ENCODE results near the gene SGSM2. TPM values are rescaled to one million over a fixed set of nuclear protein-coding genes. Genes with fewer than 3 reads are reported as not detected.

Gene SGSM2
- polyA plus RNA-seq, 3 donors, result 3.0 to 130 (median 3.5) TPM

DNA sequence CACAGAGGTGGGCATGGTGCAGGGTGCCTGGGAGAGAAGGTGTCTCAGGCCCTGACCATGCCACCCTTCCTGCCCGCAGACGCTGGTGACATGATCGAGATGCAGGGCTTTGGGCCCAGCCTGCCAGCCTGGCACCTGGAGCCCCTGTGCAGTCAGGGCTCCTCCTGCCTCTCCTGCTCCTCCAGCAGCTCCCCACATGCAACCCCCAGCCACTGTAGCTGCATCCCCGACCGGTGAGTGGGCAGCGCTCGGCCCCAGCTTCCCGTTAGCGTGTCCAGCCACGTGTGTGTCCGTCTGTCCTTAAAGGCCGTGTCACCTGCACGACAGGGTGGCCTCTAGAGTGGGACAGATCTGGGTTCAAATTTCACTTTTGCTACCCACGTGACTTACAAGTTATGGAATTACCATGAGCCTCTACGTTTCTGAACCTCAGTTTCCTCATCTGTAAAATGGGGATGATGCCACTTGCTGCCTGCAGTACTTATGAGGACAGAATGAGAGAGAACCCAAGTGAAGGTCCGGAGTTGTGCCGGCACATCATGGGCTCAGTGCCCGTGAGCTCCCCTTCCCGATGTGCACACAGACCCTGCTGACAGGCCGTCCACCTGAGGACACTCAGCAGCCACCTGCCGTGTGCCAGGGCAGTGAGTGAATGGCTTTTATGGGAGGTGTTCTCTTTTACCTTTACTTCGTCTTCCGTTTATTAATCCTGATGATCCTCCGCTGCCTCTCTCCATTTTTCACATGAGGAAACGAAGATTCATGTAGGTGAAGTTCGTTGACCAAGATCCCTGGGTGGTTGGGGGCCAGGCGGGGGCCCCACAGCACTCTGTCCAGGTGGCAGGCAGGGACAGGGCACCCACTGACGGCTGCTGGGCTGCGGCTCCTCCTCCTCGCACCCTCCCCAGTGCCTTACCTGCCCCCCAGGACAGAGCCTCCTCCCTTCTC lies 34.2 kb downstream of the SGSM2 start:
- Mint-ChIP-seq H3K36me3 (peaks cover 27 to 52% of the 10 kb centered on the region in 2 donors), H3K27ac (peak overlapping the region in 1 of 7 donors; percentile 46), H3K27me3 (ENCODE audit: low read depth in 3 of 3) (peaks cover 0 to 2% (median 0%) of the 10 kb centered on the region in 3 donors), H3K9me3 (no peaks in the 10 kb centered on the region), H3K4me1 (peaks cover 12% of the 10 kb centered on the region), H3K4me3 (no peak overlapping the region)
- TF ChIP-seq, protein P1, sequence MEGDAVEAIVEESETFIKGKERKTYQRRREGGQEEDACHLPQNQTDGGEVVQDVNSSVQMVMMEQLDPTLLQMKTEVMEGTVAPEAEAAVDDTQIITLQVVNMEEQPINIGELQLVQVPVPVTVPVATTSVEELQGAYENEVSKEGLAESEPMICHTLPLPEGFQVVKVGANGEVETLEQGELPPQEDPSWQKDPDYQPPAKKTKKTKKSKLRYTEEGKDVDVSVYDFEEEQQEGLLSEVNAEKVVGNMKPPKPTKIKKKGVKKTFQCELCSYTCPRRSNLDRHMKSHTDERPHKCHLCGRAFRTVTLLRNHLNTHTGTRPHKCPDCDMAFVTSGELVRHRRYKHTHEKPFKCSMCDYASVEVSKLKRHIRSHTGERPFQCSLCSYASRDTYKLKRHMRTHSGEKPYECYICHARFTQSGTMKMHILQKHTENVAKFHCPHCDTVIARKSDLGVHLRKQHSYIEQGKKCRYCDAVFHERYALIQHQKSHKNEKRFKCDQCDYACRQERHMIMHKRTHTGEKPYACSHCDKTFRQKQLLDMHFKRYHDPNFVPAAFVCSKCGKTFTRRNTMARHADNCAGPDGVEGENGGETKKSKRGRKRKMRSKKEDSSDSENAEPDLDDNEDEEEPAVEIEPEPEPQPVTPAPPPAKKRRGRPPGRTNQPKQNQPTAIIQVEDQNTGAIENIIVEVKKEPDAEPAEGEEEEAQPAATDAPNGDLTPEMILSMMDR (IDR thresholded peaks at IDR 0.05), result no peak
- Histone ChIP-seq H3K4me3 (replicated peaks in 1 of 3; ENCODE audit: low read depth in 2 of 3, low read length in 3 of 3) (no peak overlapping the region), H3K4me2 (replicated peaks; ENCODE audit: extremely low read depth, low read length, poor library complexity, severe bottlenecking) (no peak overlapping the region), H3K36me3 (replicated peaks in 1 of 2; ENCODE audit: control insufficient read depth in 1 of 2, insufficient read depth in 2 of 2, low read length in 2 of 2) (peaks cover 30 to 36% of the 10 kb centered on the region in 2 donors), H4K20me1 (ENCODE audit: insufficient read depth, low read length) (no peaks in the 10 kb centered on the region), H3K27ac (ENCODE audit: low read depth in 1 of 2, low read length in 2 of 2) (no peak overlapping the region), H2AFZ (ENCODE audit: insufficient read depth, low read depth, low read length, poor library complexity, severe bottlenecking) (no peak overlapping the region), H3K4me1 (ENCODE audit: control insufficient read depth in 1 of 2, insufficient read depth in 2 of 2, low read length in 2 of 2) (no peaks in the 10 kb centered on the region), H3K79me2 (ENCODE audit: insufficient read depth, low read length) (no peaks in the 10 kb centered on the region), H3K9me3 (replicated peaks in 1 of 2; ENCODE audit: control insufficient read depth in 1 of 2, insufficient read depth in 1 of 2, low read length in 2 of 2) (no peaks in the 10 kb centered on the region), H3K9ac (ENCODE audit: insufficient read depth, low read length, poor library complexity, severe bottlenecking) (no peak overlapping the region), H3K27me3 (ENCODE audit: control insufficient read depth in 2 of 2, insufficient read depth in 2 of 2, low read length in 2 of 2) (no peaks in the 10 kb centered on the region)
- DNase-seq, result no peak
- WGBS (ENCODE audit: insufficient coverage), result 97% methylated on average over 22 of the region's 30 CpGs
- intact Hi-C loops (cut with micrococcal nuclease), result no loop called here

DNA sequence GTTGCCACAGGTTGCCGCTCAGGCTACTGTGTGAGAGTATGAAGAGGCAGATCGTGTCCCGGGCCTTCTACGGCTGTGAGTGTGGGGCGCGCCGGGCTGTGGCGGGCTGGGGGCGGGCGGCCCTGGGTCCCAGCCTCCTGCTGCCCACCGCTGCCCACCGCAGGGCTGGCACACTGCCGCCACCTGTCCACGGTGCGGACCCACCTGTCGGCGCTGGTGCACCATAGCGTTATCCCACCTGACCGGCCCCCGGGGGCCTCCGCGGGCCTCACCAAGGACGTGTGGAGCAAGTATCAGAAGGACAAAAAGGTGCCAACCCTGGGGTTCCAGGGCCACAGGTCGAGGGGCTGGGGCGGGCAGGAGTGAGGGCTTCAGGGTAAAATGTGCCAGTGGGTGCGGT lies 34.9 kb downstream of the SGSM2 start:
- H3K4me3 Mint-ChIP-seq, result no peak overlapping the region
- H3K27me3 ChIP-seq (ENCODE audit: control insufficient read depth in 2 of 2, insufficient read depth in 2 of 2, low read length in 2 of 2), result no peaks in the 10 kb centered on the region
- no peaks in the 10 kb centered on the region for H3K9me3 ChIP-seq (replicated peaks in 1 of 2; ENCODE audit: control insufficient read depth in 1 of 2, insufficient read depth in 1 of 2, low read length in 2 of 2)
- no peak overlapping the region for H3K27ac ChIP-seq (ENCODE audit: low read depth in 1 of 2, low read length in 2 of 2)
- H3K9me3 Mint-ChIP-seq, result no peaks in the 10 kb centered on the region
- 99% methylated on average over 19 of the region's 26 CpGs for WGBS (ENCODE audit: insufficient coverage)
- peaks cover 27 to 53% of the 10 kb centered on the region in 2 donors for H3K36me3 Mint-ChIP-seq
- H3K27me3 Mint-ChIP-seq (ENCODE audit: low read depth in 3 of 3), result peaks cover 0 to 2% (median 0%) of the 10 kb centered on the region in 3 donors
- H3K79me2 ChIP-seq (ENCODE audit: insufficient read depth, low read length), result no peaks in the 10 kb centered on the region
- H3K36me3 ChIP-seq (replicated peaks in 1 of 2; ENCODE audit: control insufficient read depth in 1 of 2, insufficient read depth in 2 of 2, low read length in 2 of 2), result peaks cover 34 to 36% of the 10 kb centered on the region in 2 donors
- no peak for DNase-seq
- no peak overlapping the region for H3K9ac ChIP-seq (ENCODE audit: insufficient read depth, low read length, poor library complexity, severe bottlenecking)
- no peaks in the 10 kb centered on the region for H4K20me1 ChIP-seq (ENCODE audit: insufficient read depth, low read length)
- TF ChIP-seq, protein P1 (IDR thresholded peaks at IDR 0.05), result no peak
- no peak overlapping the region for H3K4me3 ChIP-seq (replicated peaks in 1 of 3; ENCODE audit: low read depth in 2 of 3, low read length in 3 of 3)
- H3K27ac Mint-ChIP-seq, result no peak overlapping the region
- H3K4me1 ChIP-seq (ENCODE audit: control insufficient read depth in 1 of 2, insufficient read depth in 2 of 2, low read length in 2 of 2), result no peaks in the 10 kb centered on the region
- H3K4me2 ChIP-seq (replicated peaks; ENCODE audit: extremely low read depth, low read length, poor library complexity, severe bottlenecking), result no peak overlapping the region
- intact Hi-C loops (cut with micrococcal nuclease), result no loop called here
- peaks cover 12% of the 10 kb centered on the region for H3K4me1 Mint-ChIP-seq
- no peak overlapping the region for H2AFZ ChIP-seq (ENCODE audit: insufficient read depth, low read depth, low read length, poor library complexity, severe bottlenecking)

All from CD14-positive monocyte (primary cell).